GM12865 (cell line): ENCODE measurements around the gene SYNDIG1.

Source experiments
- DNase-seq: peaks from one replicate; pipeline ENCODE4 v3.0.0; 2010; ENCODE audit warnings: low read depth
- H3K4me3 ChIP-seq: 2 replicates; pipeline ENCODE4 v1.5.1; 2011; ENCODE audit warnings: mild to moderate bottlenecking, low read depth, low read length, control low read depth
- TF ChIP-seq, protein P1 (sequence below): IDR thresholded peaks from 2 replicates; pipeline ENCODE4 v1.5.1; 2011; ENCODE audit warnings: low read length, control low read depth, low read depth, inconsistent platforms; ENCODE audit not compliant: insufficient read depth; ENCODE audit errors: missing control alignments

SYNDIG1 gene

DNA sequence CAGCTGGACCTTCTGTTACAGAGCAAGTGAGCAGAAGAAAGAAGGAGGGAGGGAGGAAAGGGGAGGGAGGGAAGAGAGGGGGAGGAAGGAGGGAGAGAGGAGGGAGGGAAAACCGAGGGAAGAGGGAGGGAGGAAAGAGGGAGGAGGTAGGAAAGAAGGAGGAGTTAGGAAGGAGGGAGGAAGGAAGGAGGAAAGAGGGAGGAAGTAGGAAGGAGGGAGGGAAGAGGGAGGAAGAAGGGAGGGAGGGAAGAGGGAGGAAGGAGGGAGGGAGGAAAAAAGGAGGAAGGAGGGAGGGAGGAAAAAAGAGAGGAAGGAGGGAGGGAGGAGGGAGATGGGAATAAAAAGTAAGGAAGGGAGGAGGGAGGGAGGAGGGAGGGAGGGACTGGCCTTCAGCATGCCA, 191.8 kb downstream of the SYNDIG1 start:
- no peak for DNase-seq
- no peak overlapping the region for H3K4me3 ChIP-seq
- TF ChIP-seq, protein P1, sequence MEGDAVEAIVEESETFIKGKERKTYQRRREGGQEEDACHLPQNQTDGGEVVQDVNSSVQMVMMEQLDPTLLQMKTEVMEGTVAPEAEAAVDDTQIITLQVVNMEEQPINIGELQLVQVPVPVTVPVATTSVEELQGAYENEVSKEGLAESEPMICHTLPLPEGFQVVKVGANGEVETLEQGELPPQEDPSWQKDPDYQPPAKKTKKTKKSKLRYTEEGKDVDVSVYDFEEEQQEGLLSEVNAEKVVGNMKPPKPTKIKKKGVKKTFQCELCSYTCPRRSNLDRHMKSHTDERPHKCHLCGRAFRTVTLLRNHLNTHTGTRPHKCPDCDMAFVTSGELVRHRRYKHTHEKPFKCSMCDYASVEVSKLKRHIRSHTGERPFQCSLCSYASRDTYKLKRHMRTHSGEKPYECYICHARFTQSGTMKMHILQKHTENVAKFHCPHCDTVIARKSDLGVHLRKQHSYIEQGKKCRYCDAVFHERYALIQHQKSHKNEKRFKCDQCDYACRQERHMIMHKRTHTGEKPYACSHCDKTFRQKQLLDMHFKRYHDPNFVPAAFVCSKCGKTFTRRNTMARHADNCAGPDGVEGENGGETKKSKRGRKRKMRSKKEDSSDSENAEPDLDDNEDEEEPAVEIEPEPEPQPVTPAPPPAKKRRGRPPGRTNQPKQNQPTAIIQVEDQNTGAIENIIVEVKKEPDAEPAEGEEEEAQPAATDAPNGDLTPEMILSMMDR, result no peak

DNA sequence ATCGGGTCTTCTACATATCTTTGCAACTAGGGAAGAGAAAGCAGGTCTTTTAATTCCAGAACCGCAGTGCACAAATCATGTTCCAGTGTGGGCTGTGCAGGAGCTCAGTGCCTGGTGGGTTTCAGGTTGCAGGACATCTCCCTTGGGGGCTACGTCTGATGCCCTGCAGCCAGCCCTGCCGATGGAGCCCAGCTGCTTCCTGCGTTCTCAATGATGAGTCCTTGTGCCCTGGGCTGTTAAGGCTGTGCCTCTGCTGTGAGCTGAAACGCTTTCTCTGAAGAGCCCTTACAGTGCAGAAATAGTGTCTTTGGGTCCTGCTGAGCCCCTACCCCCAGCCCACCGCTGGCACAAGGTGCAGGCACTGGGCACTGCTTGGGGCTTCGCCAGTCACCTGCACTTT, 192.9 kb downstream of the SYNDIG1 start:
- TF ChIP-seq, protein P1, result no peak
- H3K4me3 ChIP-seq, result no peak overlapping the region
- no peak for DNase-seq

DNA sequence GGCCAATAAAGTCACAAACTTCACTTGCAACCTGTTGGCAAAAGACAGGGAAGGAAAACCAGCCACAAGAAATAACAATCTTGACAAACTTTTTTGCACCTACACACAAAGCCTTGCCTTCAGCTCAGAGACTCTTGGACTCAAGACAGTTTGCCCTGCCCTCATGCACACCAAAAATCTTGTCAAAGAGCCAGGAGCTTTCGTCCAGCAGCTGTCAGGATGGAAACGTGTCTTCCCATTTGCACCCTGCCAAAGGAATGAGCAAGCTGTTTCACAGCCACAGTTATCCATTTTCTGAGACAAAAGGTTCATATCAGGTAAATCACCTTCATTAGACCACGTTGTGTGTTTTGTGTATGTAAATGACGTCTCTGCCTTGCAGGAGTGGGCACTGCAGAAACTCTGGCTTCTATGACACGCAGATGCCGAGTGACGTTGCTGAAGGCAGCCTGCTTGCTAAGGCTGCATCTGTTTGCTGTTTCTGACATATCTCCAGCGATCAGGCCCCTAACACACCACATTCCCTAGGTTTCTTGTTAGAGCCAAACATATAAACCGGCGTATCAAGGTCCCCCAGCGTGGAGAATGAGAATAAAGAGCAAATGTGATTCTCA, 193.4 kb downstream of the SYNDIG1 start:
- DNase-seq, result no peak
- TF ChIP-seq, protein P1, result no peak
- H3K4me3 ChIP-seq, result no peak overlapping the region

DNA sequence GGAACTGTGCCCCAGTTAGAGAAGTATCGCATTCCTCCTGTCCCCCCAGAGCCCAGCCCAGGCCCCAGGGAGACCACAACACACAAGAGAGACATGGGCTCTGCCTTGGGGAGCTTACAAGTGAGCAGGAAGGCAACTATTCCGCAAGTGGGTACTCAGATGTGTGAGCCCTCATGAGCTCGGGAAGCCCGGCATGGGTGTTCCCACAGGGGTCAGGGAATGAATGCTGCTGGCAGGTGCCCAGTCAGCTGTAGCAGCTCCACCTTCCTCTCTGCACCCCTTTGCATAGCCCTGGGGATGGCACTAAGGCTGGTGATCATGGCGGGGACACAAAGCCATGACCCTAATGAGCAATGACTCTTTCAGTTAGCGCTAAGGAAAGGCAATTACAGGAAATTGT, 194.1 kb downstream of the SYNDIG1 start:
- no peak for DNase-seq
- no peak overlapping the region for H3K4me3 ChIP-seq
- TF ChIP-seq, protein P1, result no peak

DNA sequence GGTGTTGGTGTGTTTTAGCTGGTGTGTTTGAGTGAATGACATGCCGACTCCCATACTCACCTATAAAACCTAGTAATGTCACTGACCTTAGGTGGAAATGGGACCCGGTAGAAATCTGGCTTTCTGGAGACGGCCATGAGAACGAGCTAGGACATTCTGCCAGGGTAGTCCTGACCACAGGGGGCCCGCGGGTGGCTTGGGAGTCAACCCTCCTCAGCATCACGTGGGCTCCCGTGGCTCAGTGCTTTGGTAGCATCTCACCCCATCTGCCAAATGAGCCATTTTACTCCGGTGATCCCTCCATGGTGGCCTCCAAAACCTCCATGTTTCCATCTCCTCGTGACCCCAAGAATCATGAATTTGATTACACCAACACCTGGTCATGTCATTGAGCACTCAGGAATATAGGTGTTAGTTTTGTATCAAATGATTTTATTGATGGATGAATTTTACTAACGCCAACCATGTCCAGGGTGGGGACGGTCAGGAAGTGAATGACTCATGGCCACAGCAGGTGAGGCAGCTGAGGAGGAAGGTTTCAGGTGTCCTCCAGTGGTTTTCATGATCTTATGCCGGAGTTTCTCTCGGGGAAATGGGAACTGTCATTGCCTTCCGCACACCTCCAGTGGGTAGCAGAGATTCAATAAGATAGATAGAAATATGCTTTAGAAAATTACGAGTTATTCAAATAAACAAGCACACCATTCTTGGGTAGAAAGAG, 195.0 kb downstream of the SYNDIG1 start:
- DNase-seq, result no peak
- TF ChIP-seq, protein P1, result no peak
- H3K4me3 ChIP-seq, result no peak overlapping the region

DNA sequence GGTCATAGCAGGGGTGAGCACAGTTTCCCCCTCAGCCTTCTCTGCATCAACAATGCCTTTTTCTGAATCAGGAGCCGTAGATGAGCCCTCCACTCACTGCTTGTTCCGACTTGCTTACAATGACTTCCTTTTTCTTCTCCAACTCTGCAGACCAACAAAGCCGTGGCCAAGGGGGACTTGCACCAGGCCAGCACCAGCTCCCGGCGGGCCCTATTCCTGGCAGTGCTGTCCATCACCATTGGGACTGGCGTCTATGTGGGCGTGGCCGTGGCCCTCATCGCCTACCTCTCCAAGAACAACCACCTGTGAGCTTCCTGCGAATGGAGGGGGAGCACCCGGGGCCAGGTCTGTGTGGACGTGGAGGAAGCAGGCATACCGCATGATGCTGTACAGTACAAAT, 195.8 kb downstream of the SYNDIG1 start:
- TF ChIP-seq, protein P1, result no peak

More for the DNA sequence above, 195.8 kb downstream of the SYNDIG1 start:
- DNase-seq, result no peak
- H3K4me3 ChIP-seq, result no peak overlapping the region
